Stimulated activated CD4-positive, alpha-beta T cell treated with anti-CD3 and anti-CD28 coated beads, Interleukin-2, amount 100 ng/mL, for 48 hours (primary cell): ENCODE measurements around the gene ATP8A2.
"Not testable (repeated sequence)": the region's sequence is repeated elsewhere in the genome, so short reads cannot be mapped to it uniquely, and the experiment has no call there.

Experiments used
- DNase-seq, 2 donors: peaks; one replicate each; pipeline ENCODE4 v3.0.0-alpha.2; 2020

Gene ATP8A2

GRCh38 chr13:25466880-25467279 lies 95.1 kb downstream of the ATP8A2 start:
- DNase-seq = no peak

GRCh38 chr13:25468325-25469168 lies 96.8 kb downstream of the ATP8A2 start:
- peak in 1 of 2 donors; percentile 3 for DNase-seq

GRCh38 chr13:25469169-25469525 lies 97.4 kb downstream of the ATP8A2 start:
- no peak for DNase-seq

- no peak for DNase-seq
These were observed 102.1 kb downstream of the ATP8A2 start for GRCh38 chr13:25473864-25474263.

GRCh38 chr13:25478186-25478585 lies 106.4 kb downstream of the ATP8A2 start:
- DNase-seq = no peak

GRCh38 chr13:25489238-25489637 lies 117.5 kb downstream of the ATP8A2 start:
- no peak for DNase-seq

GRCh38 chr13:25490236-25490635 lies 118.5 kb downstream of the ATP8A2 start:
- no peak for DNase-seq

- DNase-seq = no peak
These were observed 122.3 kb downstream of the ATP8A2 start for GRCh38 chr13:25493931-25494640.

- no peak for DNase-seq
These were observed 123.1 kb downstream of the ATP8A2 start for GRCh38 chr13:25494698-25495411.

- DNase-seq = no peak
These were observed 129.5 kb downstream of the ATP8A2 start for GRCh38 chr13:25501231-25501630.

- DNase-seq = no peak
These were observed 130.3 kb downstream of the ATP8A2 start for GRCh38 chr13:25502031-25502430.

GRCh38 chr13:25502551-25502950 lies 130.8 kb downstream of the ATP8A2 start:
- DNase-seq = no peak

GRCh38 chr13:25503856-25504255 lies 132.1 kb downstream of the ATP8A2 start:
- no peak for DNase-seq

- DNase-seq = no peak
These were observed 136.1 kb downstream of the ATP8A2 start for GRCh38 chr13:25507841-25508240.

- DNase-seq = not testable (repeated sequence)
These were observed 141.3 kb downstream of the ATP8A2 start for GRCh38 chr13:25513060-25513459.

GRCh38 chr13:25518441-25518840 lies 146.7 kb downstream of the ATP8A2 start:
- DNase-seq = no peak

- no peak for DNase-seq
These were observed 154.1 kb downstream of the ATP8A2 start for GRCh38 chr13:25525884-25526283.

- no peak for DNase-seq
These were observed 156.5 kb downstream of the ATP8A2 start for GRCh38 chr13:25528266-25528665.

- DNase-seq = no peak
These were observed 157.7 kb downstream of the ATP8A2 start for GRCh38 chr13:25529425-25529824.

- DNase-seq = no peak
These were observed 166.5 kb downstream of the ATP8A2 start for GRCh38 chr13:25538276-25538675.

GRCh38 chr13:25541434-25542123 lies 169.8 kb downstream of the ATP8A2 start:
- DNase-seq = no peak

GRCh38 chr13:25548991-25549390 lies 177.2 kb downstream of the ATP8A2 start:
- DNase-seq = not testable (repeated sequence)

GRCh38 chr13:25561812-25562211 lies 190.0 kb downstream of the ATP8A2 start:
- no peak for DNase-seq
